HCT116 (cell line): ENCODE measurements around the gene LZTS3. TPM values are rescaled to one million over a fixed set of nuclear protein-coding genes. Genes with fewer than 3 reads are reported as not detected.

Source experiments
- ATAC-seq: fragments of 200-7000 bp; cut with Tn5 transposase; 2 replicates; pipeline ENCODE4 v1.9.1; 2020; ENCODE audit warnings: mild to moderate bottlenecking, moderate library complexity
- BruUV-seq: library from RNA; stranded (reverse); fragments of 400-500 nt; replicated peaks from 2 replicates; lab custom pipeline; 2021; lab: Mats Ljungman, UMichigan
- CTCF ChIA-PET: fragments of 300-600 bp; sonication (Branson Sonifier 250); formaldehyde crosslinking; loops from one replicate; lab custom pipeline; 2021; ENCODE audit warnings: antibody characterized with exemption; lab: Charles Lee
- POLR2A ChIA-PET: fragments of 300-600, 350-600 bp; sonication (Branson Sonifier 250); formaldehyde crosslinking; loops from one replicate; lab custom pipeline; 2021; ENCODE audit warnings: antibody characterized with exemption; lab: Charles Lee
- RAD21 ChIA-PET, 2 experiments: fragments of 300-600 bp; sonication (Branson Sonifier 250); formaldehyde crosslinking; loops; one replicate each; lab custom pipeline; 2023; ENCODE audit warnings: low total read pairs in 2 of 2; ENCODE audit not compliant: uncharacterized antibody in 2 of 2, unreplicated experiment in 2 of 2, low non-redundant PET in 1 of 2; lab: Charles Lee
- DNase-seq: peaks from one replicate; pipeline ENCODE4 v3.0.0-alpha.2; 2010; ENCODE audit warnings: low read depth, low spot score
- H2AFZ ChIP-seq: fragments of 200-600 bp; shearing (Covaris generic), sonication (generic); 2 replicates; pipeline ENCODE4 v1.6.1; 2017; ENCODE audit warnings: low read depth, mixed run types, mixed read lengths, antibody characterized with exemption, low read length; ENCODE audit not compliant: poor library complexity, severe bottlenecking
- H3K27ac ChIP-seq: 2 replicates; pipeline ENCODE4 v1.5.1; 2012; ENCODE audit warnings: low read depth, low read length
- H3K27me3 ChIP-seq: fragments of 200-600 bp; sonication (generic); 2 replicates; pipeline ENCODE4 v1.6.1; 2016; ENCODE audit warnings: mixed run types, low read length, mixed read lengths; ENCODE audit not compliant: insufficient read depth
- H3K36me3 ChIP-seq, 2 experiments: fragments of 200-500 bp in 1 of 2; fragments of 200-600 bp in 1 of 2; sonication (Bioruptor generic) in 1 of 2; sonication (generic) in 1 of 2; 2 replicates each; pipeline versions ENCODE4 v1.5.1 to v1.6.1; 2014 to 2016; ENCODE audit warnings: low read length in 2 of 2, inconsistent platforms in 1 of 2, mixed read lengths in 1 of 2, mixed run types in 1 of 2; ENCODE audit not compliant: insufficient read depth in 2 of 2, control insufficient read depth in 1 of 2
- H3K4me1 ChIP-seq, 2 experiments: fragments of 200-600 bp in 1 of 2; sonication (generic) in 1 of 2; 2 replicates each; pipeline versions ENCODE4 v1.5.1 to v1.6.1; 2012 to 2017; ENCODE audit warnings: low read length in 2 of 2, inconsistent platforms in 1 of 2, mild to moderate bottlenecking in 1 of 2, mixed read lengths in 1 of 2, mixed run types in 1 of 2, moderate library complexity in 1 of 2; ENCODE audit not compliant: insufficient read depth in 2 of 2, control insufficient read depth in 1 of 2
- H3K4me2 ChIP-seq: fragments of 200-600 bp; sonication (generic); 2 replicates; pipeline ENCODE4 v1.6.1; 2017; ENCODE audit warnings: mixed run types, low read length, mixed read lengths
- H3K4me3 ChIP-seq, 2 experiments: fragments of 200-600 bp in 1 of 2; sonication (generic) in 1 of 2; replicated peaks in 1 of 2; 2 replicates each; pipeline ENCODE4 v1.5.1; 2011 to 2016; ENCODE audit warnings: low read length in 2 of 2, control low read depth in 1 of 2, low read depth in 1 of 2, mild to moderate bottlenecking in 1 of 2, mixed read lengths in 1 of 2, mixed run types in 1 of 2
- H3K79me2 ChIP-seq: fragments of 200-600 bp; sonication (generic); 2 replicates; pipeline ENCODE4 v1.6.1; 2017; ENCODE audit warnings: mild to moderate bottlenecking, mixed run types, low read length, moderate library complexity, mixed read lengths; ENCODE audit not compliant: insufficient read depth
- H3K9ac ChIP-seq: fragments of 200-600 bp; sonication (generic); 2 replicates; pipeline ENCODE4 v1.6.1; 2016; ENCODE audit warnings: low read length, mixed read lengths
- H3K9me2 ChIP-seq: fragments of 200-600 bp; sonication (generic), shearing (Covaris generic); 2 replicates; pipeline ENCODE4 v1.6.1; 2017; ENCODE audit warnings: mixed run types, mild to moderate bottlenecking, moderate library complexity; ENCODE audit not compliant: insufficient read depth
- H3K9me3 ChIP-seq, 2 experiments: fragments of 200-500 bp in 1 of 2; fragments of 200-600 bp in 1 of 2; sonication (Bioruptor generic) in 1 of 2; sonication (generic) in 1 of 2; 2 replicates each; pipeline ENCODE4 v1.6.1; 2014 to 2017; ENCODE audit warnings: low read length in 2 of 2, mixed read lengths in 2 of 2, inconsistent platforms in 1 of 2, low read depth in 1 of 2, mild to moderate bottlenecking in 1 of 2, mixed run types in 1 of 2, moderate library complexity in 1 of 2; ENCODE audit not compliant: control insufficient read depth in 1 of 2, insufficient read depth in 1 of 2
- H4K20me1 ChIP-seq: fragments of 200-600 bp; sonication (generic), shearing (Covaris generic); 2 replicates; pipeline ENCODE4 v1.6.1; 2017; ENCODE audit warnings: mixed run types, mild to moderate bottlenecking, moderate library complexity; ENCODE audit not compliant: insufficient read depth
- CTCF ChIP-seq, 3 experiments: fragments of 200-600 bp in 1 of 3; sonication (generic) in 1 of 3; IDR thresholded peaks in 2 of 3; conservative IDR thresholded peaks in 1 of 3; 2 replicates each; pipeline ENCODE4 v1.5.1; 2012 to 2017; ENCODE audit warnings: low read depth in 2 of 3, low read length in 2 of 3, antibody characterized with exemption in 1 of 3, borderline replicate concordance in 1 of 3, control low read depth in 1 of 3, mild to moderate bottlenecking in 1 of 3, mixed read lengths in 1 of 3, mixed run types in 1 of 3, moderate library complexity in 1 of 3; ENCODE audit not compliant: insufficient read depth in 1 of 3
- ELF1 ChIP-seq: IDR thresholded peaks from 2 replicates; pipeline ENCODE4 v1.6.1; 2012; ENCODE audit warnings: low read depth, borderline replicate concordance
- EZH2phosphoT487 ChIP-seq: fragments of 200-600 bp; IDR thresholded peaks from 2 replicates; pipeline ENCODE4 v1.6.1; 2018; ENCODE audit warnings: antibody characterized with exemption, borderline replicate concordance
- FOSL1 ChIP-seq: IDR thresholded peaks from 2 replicates; pipeline ENCODE4 v1.6.1; 2012; ENCODE audit warnings: low read depth
- JUND ChIP-seq: IDR thresholded peaks from 2 replicates; pipeline ENCODE4 v1.6.1; 2012
- MAX ChIP-seq: IDR thresholded peaks from 2 replicates; pipeline ENCODE4 v1.6.1; 2012
- POLR2A ChIP-seq: IDR thresholded peaks from 2 replicates; pipeline ENCODE4 v1.7.0; 2011; ENCODE audit warnings: borderline replicate concordance; ENCODE audit not compliant: insufficient read depth, insufficient read length; ENCODE audit errors: extremely low read depth
- RAD21 ChIP-seq: IDR thresholded peaks from 2 replicates; pipeline ENCODE4 v1.6.1; 2012; ENCODE audit warnings: low read depth, mild to moderate bottlenecking
- REST ChIP-seq: IDR thresholded peaks from 2 replicates; pipeline ENCODE4 v1.6.1; 2012; ENCODE audit warnings: low read depth
- SP1 ChIP-seq: IDR thresholded peaks from 2 replicates; pipeline ENCODE4 v1.6.1; 2012; ENCODE audit warnings: low read depth
- TCF7L2 ChIP-seq: IDR thresholded peaks from 2 replicates; pipeline ENCODE4 v1.7.0; 2011; ENCODE audit warnings: borderline replicate concordance, inconsistent platforms; ENCODE audit not compliant: insufficient read depth, insufficient read length; ENCODE audit errors: extremely low read depth
- YY1 ChIP-seq: IDR thresholded peaks from 2 replicates; pipeline ENCODE4 v1.6.1; 2011; ENCODE audit warnings: low read length, low read depth, moderate library complexity, mild to moderate bottlenecking; ENCODE audit not compliant: insufficient replicate concordance; ENCODE audit errors: extremely low read depth
- ZFX ChIP-seq: fragments of 450-650 bp; IDR thresholded peaks from 2 replicates; pipeline ENCODE4 v1.6.1; 2017
- ZNF274 ChIP-seq: fragments of 200-500 bp; sonication (Bioruptor generic); IDR thresholded peaks from 2 replicates; pipeline ENCODE4 v1.6.1; 2014; ENCODE audit warnings: mild to moderate bottlenecking, low read depth, low read length, inconsistent platforms
- intact Hi-C: fragments of 100-400 bp; cut with micrococcal nuclease; formaldehyde crosslinking; loops from 2 replicates; pipeline ENCODE4 v1.10.0; 2022
- total RNA-seq: library from RNA; stranded (reverse); gene quantifications from one replicate; pipeline ENCODE4 v1.2.1, GENCODE V29; 2021; ENCODE audit not compliant: unreplicated experiment

Gene LZTS3
- total RNA-seq, 1 experiment from 2014 or later, result 5.2 TPM

GRCh38 chr20:3218307-3218988 is 45.1 kb upstream of the LZTS3 start:
- Histone ChIP-seq H3K4me1 (peaks cover 6 to 9% of the 10 kb centered on the region in 2 experiments; a peak in 3 of 4 replicates), H3K9me2 (no peaks in the 10 kb centered on the region), H3K36me3 (peaks cover 14 to 23% of the 10 kb centered on the region in 2 experiments; a peak in 3 of 4 replicates), H3K27ac (peak overlapping the region; percentile 29; the same call in 1 of the 2 replicates), H3K27me3 (no peaks in the 10 kb centered on the region), H3K4me3 (no peak overlapping the region), H3K79me2 (peaks cover 8% of the 10 kb centered on the region; the same call in 1 of the 2 replicates), H2AFZ (no peak overlapping the region), H3K9me3 (no peaks in the 10 kb centered on the region), H3K9ac (no peak overlapping the region), H4K20me1 (no peaks in the 10 kb centered on the region), H3K4me2 (peak overlapping the region; percentile 24; the same call in 1 of the 2 replicates)
- ChIA-PET RAD21 (no interaction called here), POLR2A (no interaction called here), CTCF (interaction anchor here (0.8 to 2.0 kb wide), 6 partner anchors 9 to 154 kb away, joined by 3 to 9 read pairs (median 4); partner anchors contain the start of gene ITPA)
- DNase-seq (no peak), ATAC-seq (peak; percentile 96)
- intact Hi-C loops, result loop anchor here (1.0 kb wide), 2 partner anchors 58 to 98 kb away; no protein-coding TSS in a partner anchor
- TF ChIP-seq SP1, result no peak
- TF ChIP-seq CTCF (IDR thresholded peaks at IDR 0.05 in 2 of 3, conservative IDR thresholded peaks at IDR 0.05 in 1 of 3; ENCODE audit: borderline replicate concordance in 1 of 3, insufficient read depth in 1 of 3, low read depth in 2 of 3, low read length in 2 of 3), result peak; percentile 75 to 95 (median 89)
- TF ChIP-seq POLR2A, result no peak
- no peak for TF ChIP-seq FOSL1
- no peak for TF ChIP-seq TCF7L2
- no peak for TF ChIP-seq MAX
- TF ChIP-seq ZNF274, result no peak
- no peak for TF ChIP-seq ELF1
- no peak for TF ChIP-seq EZH2phosphoT487
- peak; percentile 79 for TF ChIP-seq RAD21
- TF ChIP-seq REST, result no peak
- TF ChIP-seq ZFX, result no peak
- no peak for TF ChIP-seq YY1
- no peak for TF ChIP-seq JUND
- BruUV-seq, result no TSS peak
